CD1c-positive myeloid dendritic cell (primary cell): Measurements from ENCODE around the gene TUG1.

Experiments used
- DNase-seq: peaks from one replicate; pipeline ENCODE4 v3.0.0-alpha.2; 2016; ENCODE audit errors: extremely low spot score

TUG1 gene

DNA sequence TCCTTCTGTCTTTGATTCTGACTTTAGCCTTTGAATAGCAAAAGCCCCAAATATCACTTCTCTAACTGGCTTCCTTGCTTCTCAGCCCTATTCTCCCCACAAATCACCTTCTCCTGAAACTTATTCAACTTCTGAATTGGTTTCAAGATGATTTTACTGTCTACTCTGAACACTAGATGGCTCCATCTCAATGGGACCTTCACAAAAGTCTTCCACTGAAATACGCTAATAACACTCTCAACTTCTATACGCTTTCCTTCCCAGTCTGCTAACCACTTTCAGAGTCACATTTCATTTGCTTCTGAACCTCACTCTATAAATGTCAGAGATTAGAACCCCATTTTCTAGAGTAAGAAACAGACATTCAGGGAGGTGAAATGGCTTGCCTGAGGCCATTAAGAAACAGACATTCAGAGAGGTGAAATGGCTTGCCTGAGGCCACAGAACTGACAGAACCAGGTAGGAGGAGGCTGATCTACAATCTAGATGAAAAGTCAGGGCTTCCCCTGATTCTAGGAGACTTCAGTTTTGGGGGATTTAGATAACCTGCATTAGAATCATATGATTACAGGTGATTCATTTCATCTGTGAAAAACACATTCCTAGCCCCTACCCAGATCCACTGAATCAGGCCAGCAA is 21.1 kb upstream of the TUG1 start:
- peak; percentile 36 for DNase-seq

DNA sequence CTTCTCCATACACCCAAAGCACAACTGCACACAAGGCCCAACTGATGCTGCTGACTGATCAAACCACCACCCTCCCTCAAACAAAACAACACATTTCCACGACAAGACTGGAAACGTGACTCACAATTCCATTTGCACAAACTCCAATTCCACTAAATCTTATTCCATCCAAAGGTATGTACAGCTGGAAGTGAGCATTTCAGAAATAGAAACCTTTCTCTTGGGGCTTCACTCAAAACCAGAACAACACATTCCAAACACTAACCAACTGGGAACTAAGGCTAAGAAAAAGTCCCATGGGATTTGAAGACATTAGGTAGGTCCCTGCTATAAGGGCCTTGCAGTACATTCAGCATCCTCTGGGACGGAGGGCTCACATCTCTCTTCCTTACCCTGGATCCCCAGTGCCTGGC is 20.1 kb upstream of the TUG1 start:
- DNase-seq, result no peak

DNA sequence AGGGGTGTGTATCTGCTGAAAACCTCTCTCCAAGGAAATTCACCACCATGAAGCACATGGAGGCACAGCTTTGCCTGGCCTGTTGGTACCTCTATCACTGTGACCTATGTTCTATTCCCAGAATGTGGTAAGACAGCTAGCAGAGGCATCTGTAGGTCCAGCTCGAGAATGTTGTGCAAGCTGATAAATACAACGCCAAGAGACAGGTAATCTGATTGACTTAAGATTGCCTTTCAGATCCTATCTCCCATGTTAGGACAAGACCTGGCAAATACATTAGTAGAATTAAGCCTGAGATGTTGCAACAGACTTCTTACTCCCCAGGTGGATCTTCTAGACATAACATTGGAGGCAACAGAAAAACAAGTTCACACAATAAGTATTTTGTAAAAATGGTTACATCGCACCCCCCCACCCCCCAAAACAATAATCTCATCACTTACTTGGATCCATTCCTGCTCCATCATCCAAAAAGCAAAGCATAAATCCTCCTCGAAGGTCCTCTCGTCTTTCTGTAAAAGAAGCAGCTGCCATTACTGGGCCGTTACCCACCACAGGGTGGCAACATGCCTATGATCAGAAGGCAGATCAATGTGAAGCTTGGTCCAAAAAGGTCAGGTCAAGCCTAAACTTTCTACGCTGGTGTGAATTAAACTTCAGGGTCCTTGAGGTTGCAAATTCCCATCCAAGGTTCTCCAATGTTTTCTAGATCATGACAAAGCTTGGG is 19.0 kb upstream of the TUG1 start:
- no peak for DNase-seq

DNA sequence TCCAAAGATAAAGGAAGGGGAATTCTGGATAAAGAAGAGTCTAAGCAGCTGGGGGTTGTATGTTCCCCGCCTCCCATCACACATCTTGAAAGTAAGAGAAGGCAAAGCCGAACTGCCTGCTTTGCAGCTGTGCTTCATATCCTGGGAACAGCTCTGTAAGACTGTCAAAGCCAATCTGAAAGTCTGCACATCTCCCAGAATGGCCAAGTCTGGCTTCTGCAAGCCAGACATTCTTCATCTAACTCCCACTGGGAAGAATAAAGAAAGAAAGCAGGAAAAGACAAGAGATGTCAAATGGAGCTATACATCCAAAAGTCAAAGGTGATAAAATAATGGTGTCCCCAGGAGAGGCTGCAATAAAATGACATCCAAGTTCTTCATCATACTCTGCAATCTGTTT is 15.9 kb upstream of the TUG1 start:
- DNase-seq, result no peak

DNA sequence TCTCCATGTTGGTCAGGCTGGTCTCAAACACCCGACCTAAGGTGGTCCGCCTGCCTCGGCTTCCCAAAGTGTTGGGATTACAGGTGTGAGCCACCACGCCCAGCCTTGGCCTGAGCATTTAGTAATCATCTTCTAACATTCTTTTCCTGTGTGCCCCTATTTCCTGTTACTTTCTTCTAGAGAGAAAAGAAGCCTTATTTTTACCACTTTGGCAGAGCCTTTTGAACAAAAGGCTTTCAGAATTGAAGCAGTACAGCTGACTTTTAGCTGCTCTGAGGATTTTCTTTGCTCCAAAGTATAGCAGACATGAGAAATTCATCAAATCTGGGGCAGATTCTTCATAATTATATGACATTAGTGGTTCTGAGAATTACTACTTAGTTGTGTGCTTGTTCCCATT is 13.9 kb upstream of the TUG1 start:
- DNase-seq, result no peak

DNA sequence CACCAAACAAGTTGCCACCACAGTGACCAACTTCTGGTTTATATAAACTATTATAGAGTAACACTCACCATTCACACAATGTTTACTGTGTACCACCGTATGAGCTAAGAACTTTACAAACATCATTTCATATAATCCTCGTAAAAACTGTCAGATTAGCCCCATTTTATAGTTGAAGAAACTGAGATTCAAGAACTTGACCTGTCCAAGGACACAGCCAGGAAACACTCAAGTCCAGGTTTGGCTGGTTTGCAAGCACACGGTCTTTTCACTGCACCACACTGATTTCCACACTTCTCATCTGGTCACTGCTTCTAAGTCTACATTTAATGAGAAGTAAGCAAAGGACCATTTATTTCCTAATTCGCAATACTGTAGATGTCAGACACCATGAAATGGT is 4.2 kb upstream of the TUG1 start:
- DNase-seq, result no peak

DNA sequence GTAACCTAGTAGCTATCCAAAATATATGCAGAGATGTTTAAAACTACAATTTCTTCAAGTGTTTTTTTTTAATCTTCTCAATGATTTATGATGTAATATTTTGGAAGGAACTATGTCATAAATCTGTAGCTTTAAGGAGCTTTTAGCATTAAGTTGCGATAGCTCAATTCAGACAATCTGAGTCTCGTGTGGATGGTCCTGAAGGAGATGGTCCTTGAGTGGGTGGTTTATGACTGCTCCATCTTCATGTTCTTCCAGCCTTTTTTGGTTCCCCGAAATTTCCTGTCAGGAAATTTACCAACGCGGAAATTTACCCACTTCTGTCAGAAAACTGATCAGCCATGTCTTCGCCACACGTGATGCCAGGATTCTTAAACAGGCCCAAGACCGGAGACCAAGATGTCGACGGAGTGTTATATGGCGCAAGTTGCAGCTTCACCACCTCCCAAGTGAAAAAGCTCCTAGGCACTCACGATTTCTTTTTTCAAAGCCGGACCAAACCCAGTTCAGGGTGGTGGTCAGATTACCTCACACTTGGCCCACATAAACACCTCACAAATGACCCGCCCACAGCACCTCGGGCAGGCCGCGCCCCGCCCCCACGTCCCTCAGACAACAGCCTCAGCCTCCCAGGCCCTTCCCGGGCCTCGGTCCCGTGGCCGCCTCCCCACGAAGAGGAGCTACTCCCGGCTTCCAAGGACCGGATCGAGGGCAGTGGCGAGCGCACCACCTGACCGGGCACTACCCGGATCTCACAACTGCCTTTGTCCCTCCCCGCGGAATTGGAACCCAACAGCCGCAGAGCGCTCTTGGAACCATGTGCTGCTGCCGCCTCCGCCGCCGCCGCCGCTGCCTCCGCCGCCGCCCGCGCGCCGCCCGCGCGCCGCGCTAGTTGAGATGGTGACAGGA is 796 bp upstream of the TUG1 start, which contains the start of gene MORC2:
Gene MORC2, minus strand, starts transcription at position 760 of the 909 bp plus-strand sequence. CDS start 885 bp downstream, outside the sequence.
- DNase-seq, result no peak

DNA sequence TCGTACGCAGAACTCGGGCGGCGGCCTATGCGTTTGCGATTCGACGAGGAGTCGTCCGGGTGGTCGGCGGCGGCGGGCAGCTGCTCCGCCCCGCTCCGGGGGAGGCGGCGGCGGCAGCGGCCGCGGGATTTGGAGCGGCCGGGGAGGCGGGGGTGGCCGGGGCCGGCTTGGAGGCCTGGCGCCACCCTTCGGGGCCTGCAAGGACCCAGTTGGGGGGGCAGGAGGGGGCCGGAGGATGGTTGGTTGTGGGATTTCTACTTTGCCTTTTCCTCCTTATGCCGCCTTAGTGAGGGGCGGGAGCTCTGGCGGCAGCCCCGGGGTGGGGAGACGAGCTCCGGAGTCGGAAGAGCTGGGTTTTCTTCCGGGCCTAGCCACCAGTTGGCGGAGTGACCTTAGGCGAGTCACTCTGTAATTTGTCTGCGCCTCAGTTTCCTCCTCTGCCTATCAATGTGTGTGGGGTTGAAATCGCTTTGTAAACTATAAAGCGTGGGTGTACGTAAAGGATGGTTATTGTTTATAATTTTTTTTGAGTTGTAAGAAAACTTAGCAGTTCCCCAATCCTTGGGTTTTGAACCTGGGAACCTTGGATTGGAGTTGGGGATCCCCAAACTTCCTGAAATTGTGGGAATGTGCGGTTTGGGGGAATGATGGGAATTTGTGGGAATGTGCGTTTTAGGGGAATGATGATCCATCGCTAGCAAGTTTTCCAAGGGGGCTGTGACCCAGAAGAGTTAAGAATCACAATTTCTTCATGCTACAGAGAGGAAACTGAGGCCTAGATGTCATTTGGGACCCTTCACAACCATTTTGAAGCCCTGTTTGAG is 679 bp downstream of the TUG1 start:
- DNase-seq, result no peak

DNA sequence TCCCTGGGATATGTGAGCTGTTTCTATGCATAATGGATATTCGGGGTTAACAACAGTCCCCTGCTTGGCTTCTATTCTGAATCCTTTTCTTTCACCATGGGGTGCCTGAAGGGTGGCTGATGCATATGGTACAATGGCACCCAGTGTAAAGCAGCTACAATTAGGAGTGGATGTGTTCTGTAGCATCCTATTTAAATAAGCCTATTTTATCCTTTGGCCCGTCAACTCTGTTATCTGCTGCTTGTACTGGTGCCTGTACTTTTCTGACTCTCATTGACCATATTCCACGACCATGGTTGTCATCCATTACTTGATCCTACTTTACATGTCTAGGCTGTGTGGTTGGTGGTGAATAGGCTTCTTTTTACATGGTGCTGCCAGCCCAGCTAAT is 1.3 kb downstream of the TUG1 start:
- no peak for DNase-seq

DNA sequence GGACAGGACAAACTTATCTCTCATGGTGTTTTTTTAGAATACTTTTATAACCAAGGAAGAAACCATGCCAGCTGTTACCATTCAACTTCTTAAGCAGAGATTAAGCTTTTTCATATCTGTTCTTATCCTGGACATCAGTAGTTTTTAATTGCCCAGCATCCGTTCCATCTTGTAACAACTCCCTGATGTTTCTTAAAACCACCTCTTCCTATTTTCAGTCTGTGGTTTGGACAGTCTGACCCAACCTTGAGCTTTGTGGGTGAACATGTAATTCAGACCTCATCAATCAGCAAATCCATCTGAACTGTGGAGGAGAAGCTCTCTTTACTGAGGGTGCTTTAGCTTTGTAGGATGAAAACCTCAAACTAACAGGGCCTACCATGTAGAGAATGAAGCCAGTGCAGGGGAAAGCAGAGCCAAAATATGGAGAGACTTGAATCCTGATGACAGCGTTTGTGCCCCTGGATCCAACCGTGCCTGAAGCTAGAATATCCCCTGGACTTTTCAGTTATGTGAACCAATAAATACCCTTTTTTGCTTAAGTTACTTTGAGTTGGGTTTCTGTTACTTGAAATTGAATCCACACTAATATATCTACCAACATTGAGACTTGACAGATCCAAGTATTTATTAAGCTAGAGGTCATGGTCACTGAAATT is 9.4 kb downstream of the TUG1 start:
- no peak for DNase-seq

DNA sequence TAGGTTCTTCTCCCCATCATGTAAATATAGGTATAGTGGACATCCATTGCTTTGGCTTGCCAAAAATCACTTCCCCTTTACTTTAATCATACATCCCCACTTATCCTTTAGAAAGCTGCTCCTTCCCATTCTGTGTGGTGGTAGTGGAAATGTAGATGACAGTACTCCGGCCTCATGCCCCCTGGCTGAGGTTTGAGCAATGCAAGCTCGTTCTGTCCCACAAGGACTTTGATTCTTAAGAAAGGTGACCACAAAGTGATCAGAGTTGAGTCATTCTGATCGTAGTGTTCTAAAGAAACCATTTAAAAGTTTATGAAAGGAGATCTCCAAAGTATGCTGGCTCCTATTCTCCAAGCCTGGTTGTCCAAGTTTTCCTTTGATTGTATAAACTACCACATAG is 10.9 kb downstream of the TUG1 start:
- DNase-seq, result no peak

DNA sequence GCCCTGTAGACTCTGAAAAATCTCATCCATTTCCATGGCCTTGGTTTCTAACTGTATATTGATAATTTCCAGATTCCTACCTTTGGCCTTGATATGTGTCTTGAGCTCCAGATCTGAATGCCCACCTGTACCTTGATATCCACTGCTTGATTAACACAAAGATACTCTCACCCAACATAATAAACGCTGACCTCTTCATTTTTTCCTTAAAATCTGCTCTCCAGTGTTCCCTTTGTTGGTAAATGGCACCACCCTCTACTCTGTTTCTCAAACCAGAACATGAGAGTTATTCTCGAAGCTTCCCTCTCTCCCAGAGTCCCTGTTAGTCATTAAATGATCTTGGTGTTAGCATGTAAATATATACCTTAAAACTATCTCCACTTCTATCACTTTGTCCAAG is 13.4 kb downstream of the TUG1 start:
- no peak for DNase-seq

DNA sequence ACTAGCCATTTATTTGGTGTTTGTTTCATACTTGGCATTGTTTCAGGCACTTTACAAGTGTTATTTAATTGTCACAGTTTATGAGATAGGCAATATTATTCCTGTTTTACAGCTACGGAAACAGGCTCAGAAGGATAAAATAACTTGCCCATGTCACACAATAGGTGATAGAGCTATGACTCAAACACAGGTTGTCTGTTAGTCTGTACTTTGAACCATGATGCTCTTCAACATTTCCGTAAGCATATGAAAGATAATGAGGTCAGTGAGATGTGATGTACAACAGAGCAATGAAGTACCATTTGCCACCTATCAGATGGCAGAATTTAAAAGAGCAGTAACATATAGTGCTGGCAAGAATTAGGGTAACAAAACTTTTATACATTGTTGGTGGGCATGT is 15.3 kb downstream of the TUG1 start:
- DNase-seq, result no peak

DNA sequence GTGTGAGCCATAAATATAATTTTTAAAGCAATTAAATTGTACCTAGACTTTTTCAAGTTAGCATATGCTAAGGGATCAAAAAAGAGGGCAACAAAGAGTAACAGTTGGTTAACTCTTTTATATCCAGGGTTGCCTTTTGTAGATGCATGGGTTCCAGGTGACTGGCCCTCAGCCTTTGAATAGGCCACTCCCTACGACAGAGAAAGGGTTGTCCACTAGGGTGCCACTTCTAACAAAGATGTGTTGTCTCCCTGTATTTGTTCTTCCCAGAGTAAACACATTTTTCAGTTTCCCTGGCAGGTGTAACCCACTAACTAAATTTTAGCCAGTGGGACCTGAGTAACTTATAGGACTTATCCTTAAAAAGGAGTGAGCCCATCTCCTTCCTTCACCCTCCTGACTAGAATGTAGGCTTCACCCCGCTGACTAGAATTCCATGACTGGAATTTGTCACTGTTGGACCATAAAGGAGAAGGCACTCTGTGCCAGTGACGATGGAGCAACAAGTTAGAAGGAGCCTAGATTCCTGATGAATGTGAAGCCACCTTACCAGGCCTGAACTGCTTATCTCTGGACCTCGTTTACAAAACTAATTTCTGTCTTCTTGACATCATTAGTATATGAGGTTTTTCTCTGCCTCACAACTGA is 16.6 kb downstream of the TUG1 start:
- no peak for DNase-seq

DNA sequence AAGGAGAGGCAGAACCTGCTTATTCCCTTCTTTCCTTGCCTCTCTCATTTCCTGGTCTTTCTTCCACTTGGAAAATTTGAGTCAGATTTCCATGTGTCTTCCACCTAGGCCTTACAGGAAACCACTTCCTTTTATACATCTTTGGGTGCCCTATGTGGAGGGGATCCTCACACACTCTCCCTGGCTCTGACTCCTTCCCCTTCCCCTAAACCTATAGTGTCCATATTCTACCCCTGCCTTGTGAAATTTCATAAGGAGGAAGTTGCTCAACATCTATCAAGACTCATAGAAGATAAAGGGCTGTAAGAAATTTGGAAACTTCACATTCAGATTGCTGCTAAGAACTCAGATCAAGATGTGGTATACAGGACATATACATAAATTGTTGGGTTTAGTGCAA is 20.4 kb downstream of the TUG1 start:
- peak; percentile 53 for DNase-seq

DNA sequence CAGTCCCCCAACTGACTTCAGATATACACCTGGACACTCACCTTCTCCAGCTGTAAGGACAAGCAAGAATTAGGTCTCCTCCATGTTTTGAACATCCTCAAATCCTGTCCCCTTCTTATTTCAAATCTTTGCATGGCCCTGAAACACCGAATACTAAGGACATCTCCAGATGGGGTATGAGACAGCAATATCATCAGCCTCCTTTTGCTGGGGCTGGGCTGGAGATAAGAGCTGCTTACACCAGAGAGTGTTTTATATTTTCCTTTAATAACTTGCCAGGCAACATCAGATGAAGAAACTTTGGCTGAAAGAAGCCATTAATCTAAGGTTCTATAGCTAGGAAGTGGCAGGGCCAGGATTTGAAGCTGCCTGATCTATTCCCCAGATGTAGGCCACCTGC is 21.6 kb downstream of the TUG1 start:
- no peak for DNase-seq

DNA sequence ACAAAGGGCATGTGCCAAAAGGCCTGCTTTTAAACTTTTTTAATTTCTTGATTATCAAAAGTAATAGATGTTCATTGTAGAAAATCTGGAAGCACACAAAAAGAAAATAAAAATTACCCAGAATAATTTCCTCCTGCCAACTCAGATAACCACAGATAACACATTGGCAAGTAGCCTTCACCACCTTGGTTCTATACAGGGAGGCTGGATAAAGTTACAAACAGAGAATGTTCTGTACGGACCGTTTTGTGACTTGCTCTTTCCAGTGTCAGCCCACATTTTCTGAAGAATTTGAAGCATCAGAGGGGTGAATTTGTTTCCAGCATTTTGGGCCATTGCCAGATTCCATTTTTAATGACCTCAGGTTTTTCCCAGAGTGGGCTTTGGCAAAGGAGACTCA is 23.5 kb downstream of the TUG1 start:
- DNase-seq, result no peak

DNA sequence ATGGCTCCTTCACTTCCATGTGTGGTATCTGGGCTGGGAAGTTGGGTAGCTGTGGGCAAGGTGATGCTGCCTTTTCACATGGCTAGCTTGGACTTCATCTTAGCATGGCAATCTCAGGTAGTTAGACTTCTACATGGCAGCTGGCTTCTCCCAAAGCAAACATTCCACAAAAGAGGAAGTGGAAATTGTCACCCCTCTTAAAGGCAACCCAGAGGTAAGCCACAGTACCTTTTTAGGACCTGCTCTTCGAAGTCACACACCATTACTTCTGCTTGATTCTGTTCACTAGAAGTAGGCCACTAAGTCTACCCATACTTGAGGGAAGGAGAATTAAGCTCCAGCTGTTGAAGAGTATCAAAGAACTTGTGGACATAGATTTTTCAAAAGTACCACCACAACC is 25.9 kb downstream of the TUG1 start:
- DNase-seq, result no peak

DNA sequence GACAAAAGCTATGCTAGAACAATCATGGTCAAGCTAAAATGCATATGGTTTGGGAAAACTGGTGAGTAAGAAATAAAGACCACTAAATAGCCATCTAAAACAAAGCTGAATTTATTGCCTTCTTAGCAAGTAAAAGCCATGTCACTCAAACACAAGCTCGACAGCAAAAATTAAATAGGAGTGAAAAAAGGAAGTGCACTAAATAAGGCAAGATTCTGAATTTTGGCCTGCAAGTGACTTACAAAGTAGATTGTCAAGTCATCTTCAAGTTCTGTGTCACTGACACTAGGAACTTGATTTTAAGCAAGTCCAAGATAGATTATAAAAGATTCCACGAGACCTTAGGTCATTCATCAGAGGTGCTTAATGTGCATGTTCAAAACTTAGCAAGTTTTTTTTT is 27.4 kb downstream of the TUG1 start:
- peak; percentile 43 for DNase-seq

DNA sequence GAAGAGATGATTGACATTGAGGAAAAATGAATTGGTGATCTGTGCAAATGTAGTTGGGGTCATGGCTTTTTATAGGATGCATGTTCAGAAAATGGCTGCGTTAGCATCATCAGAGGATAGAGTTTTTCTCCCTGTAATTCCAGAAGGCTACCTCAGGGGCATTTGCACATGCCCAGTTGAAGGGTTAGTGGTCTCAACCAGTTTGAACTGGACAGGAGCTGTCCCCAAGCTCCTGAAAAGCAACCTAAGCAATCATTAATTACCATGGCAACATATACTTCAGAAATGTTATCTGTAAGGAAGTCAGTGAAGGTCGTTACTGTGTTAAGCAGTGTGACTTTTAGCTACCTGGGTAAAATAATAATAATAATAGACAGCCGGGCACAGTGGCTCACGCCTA is 29.3 kb downstream of the TUG1 start:
- no peak for DNase-seq
